Thyroid gland (tissue), 4 donors: ENCODE measurements around the gene HDAC8.

Experiments used
- CTCF ChIP-seq, 6 experiments: fragments of 200-600 bp in 3 of 6; fragments of 450-650 bp in 3 of 6; sonication (generic) in 3 of 6; IDR thresholded peaks; one replicate each; pipeline ENCODE4 v1.5.1; 2016 to 2019; ENCODE audit warnings: antibody characterized with exemption in 6 of 6, mild to moderate bottlenecking in 2 of 6, inconsistent platforms in 1 of 6, moderate library complexity in 1 of 6
- POLR2A ChIP-seq, 2 donors: fragments of 450-650 bp; IDR thresholded peaks; one replicate each; pipeline ENCODE4 v1.6.1; 2017; ENCODE audit warnings: antibody characterized with exemption in 2 of 2, mild to moderate bottlenecking in 2 of 2, moderate library complexity in 1 of 2

GRCh38 chrX:72498782-72499181 lies 73.9 kb downstream of the HDAC8 start:
- TF ChIP-seq CTCF (IDR thresholded peaks at IDR 0.05) = no peak
- no peak for TF ChIP-seq POLR2A (IDR thresholded peaks at IDR 0.05)
